ENCODE measurements around the gene SNRNP35.

GRCh38 chr12:123444092-123445026, 13.6 kb upstream of the SNRNP35 start:
- TF ChIP-seq CTCF (IDR thresholded peaks at IDR 0.05), result no peak
- TF ChIP-seq EZH2 (IDR thresholded peaks at IDR 0.05; ENCODE audit: borderline replicate concordance, insufficient read depth, low read depth, low read length, poor library complexity, severe bottlenecking), result no peak
